Progenitor cell of endocrine pancreas (in vitro differentiated cells): ENCODE measurements around the gene CDK14. TPM values are rescaled to one million over a fixed set of nuclear protein-coding genes. Genes with fewer than 3 reads are reported as not detected.

Source experiments
- DNase-seq: peaks from one replicate; pipeline ENCODE4 v3.0.0; 2021; ENCODE audit warnings: low spot score; ENCODE audit not compliant: unreplicated experiment
- H3K27ac Mint-ChIP-seq: 2 replicates; pipeline ENCODE4 v1.8.0; 2021; ENCODE audit warnings: mild to moderate bottlenecking, moderate library complexity, mixed read lengths
- H3K27me3 Mint-ChIP-seq: 2 replicates; pipeline ENCODE4 v1.8.0; 2021; ENCODE audit warnings: mixed read lengths
- H3K36me3 Mint-ChIP-seq: 2 replicates; pipeline ENCODE4 v1.8.0; 2022; ENCODE audit warnings: mixed read lengths; ENCODE audit not compliant: insufficient read depth
- H3K4me1 Mint-ChIP-seq: 2 replicates; pipeline ENCODE4 v1.8.0; 2021; ENCODE audit warnings: low read depth, mixed read lengths
- H3K4me3 Mint-ChIP-seq: 2 replicates; pipeline ENCODE4 v1.8.0; 2021; ENCODE audit warnings: low read depth, mild to moderate bottlenecking, moderate library complexity, mixed read lengths
- H3K9me3 Mint-ChIP-seq: 2 replicates; pipeline ENCODE4 v1.8.0; 2021; ENCODE audit warnings: low read depth, mixed read lengths
- total RNA-seq: library from RNA; stranded (reverse); gene quantifications from 2 replicates; pipeline ENCODE4 v1.2.1, GENCODE V29; 2021
- TF ChIP-seq, protein P1 (sequence below): fragments of 200-600 bp; sonication (generic); IDR thresholded peaks from one replicate; pipeline ENCODE4 v1.5.0; 2021; ENCODE audit warnings: antibody characterized with exemption, mild to moderate bottlenecking; ENCODE audit not compliant: unreplicated experiment

CDK14 gene
- total RNA-seq, 1 donor from 2014 or later: 117 TPM

DNA sequence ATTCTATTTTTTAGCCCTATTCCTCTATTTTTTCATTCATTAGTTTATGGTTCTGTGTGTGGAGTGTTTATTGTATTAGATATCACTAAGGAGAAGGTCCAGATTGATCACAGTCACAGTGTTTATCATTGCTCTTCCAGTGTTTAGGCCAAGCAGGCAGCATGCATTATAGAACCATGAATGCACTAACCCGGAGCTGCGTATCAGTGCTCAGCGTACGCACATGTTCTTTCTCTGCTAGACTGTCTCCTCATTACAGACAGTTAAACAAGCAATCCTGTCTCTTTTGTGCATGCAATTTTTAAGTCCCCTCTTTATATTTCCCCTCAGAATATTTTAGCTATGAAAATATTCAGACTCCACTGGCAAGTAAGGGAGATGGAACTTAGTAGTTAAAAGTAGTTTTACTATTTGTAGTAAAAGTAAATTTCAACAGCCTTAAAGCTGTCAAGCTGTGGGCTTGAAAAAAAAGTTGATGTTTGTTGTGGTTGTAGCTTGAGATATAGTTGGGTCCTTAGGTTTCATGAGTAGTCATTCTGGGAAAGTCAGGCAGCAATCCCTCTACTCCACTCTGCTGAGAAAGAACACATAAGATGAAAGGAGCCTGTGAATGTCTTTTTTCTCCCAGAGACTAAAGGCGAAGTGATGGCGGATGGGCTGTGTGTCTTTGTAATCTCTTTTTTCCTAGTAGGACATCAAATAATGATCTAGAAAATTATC, 260.4 kb downstream of the CDK14 start:
- DNase-seq: no peak
- TF ChIP-seq, protein P1, sequence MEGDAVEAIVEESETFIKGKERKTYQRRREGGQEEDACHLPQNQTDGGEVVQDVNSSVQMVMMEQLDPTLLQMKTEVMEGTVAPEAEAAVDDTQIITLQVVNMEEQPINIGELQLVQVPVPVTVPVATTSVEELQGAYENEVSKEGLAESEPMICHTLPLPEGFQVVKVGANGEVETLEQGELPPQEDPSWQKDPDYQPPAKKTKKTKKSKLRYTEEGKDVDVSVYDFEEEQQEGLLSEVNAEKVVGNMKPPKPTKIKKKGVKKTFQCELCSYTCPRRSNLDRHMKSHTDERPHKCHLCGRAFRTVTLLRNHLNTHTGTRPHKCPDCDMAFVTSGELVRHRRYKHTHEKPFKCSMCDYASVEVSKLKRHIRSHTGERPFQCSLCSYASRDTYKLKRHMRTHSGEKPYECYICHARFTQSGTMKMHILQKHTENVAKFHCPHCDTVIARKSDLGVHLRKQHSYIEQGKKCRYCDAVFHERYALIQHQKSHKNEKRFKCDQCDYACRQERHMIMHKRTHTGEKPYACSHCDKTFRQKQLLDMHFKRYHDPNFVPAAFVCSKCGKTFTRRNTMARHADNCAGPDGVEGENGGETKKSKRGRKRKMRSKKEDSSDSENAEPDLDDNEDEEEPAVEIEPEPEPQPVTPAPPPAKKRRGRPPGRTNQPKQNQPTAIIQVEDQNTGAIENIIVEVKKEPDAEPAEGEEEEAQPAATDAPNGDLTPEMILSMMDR: no peak
- Mint-ChIP-seq H3K27ac (no peak overlapping the region), H3K4me1 (peaks cover 14% of the 10 kb centered on the region), H3K4me3 (no peak overlapping the region), H3K27me3 (no peaks in the 10 kb centered on the region), H3K36me3 (no peaks in the 10 kb centered on the region), H3K9me3 (no peaks in the 10 kb centered on the region)

DNA sequence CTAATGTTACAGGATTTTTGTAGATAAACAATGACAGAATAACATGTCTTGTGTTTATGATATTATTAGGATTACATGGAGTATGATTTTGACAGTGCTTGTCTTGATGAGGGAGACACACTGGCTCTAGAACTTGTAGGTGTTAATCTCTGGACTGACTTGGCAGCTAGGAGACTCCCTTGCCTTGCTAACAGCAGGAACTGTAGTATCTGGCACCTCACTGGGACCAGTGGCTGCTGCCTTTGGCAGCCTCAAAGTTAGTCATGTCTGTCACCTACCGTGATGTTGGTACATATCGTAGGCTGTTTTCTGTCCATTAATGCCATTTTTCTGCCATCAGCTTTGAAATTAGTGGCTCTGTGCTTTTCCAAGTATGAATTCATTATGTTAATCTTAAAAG, 261.5 kb downstream of the CDK14 start:
- no peaks in the 10 kb centered on the region for H3K27me3 Mint-ChIP-seq
- H3K36me3 Mint-ChIP-seq: peaks cover 1% of the 10 kb centered on the region
- no peak overlapping the region for H3K27ac Mint-ChIP-seq
- no peaks in the 10 kb centered on the region for H3K9me3 Mint-ChIP-seq
- peaks cover 15% of the 10 kb centered on the region for H3K4me1 Mint-ChIP-seq
- TF ChIP-seq, protein P1: no peak
- H3K4me3 Mint-ChIP-seq: no peak overlapping the region
- DNase-seq: no peak

DNA sequence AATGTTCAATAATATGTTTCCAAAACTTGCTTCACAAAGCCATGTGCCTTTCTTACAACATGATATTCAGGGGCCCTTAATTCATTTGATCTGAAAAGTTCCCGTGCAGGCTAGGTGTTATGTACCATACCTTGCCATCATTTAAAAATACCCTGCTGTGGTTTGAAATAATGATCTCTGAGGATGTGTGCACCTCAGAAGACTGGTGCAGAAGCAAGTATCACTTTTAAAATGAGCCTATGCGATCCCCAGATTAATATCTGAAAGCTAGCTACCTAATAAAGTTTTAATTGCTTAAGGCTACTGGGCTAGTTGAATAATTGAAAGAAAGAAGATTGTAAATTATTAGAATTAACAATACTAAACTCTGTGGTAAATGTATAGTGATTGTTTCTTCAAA, 262.4 kb downstream of the CDK14 start:
- no peak for DNase-seq
- no peaks in the 10 kb centered on the region for H3K9me3 Mint-ChIP-seq
- H3K27ac Mint-ChIP-seq: no peak overlapping the region
- no peak overlapping the region for H3K4me3 Mint-ChIP-seq
- H3K27me3 Mint-ChIP-seq: no peaks in the 10 kb centered on the region
- TF ChIP-seq, protein P1: no peak
- H3K4me1 Mint-ChIP-seq: peaks cover 11% of the 10 kb centered on the region
- H3K36me3 Mint-ChIP-seq: peaks cover 1% of the 10 kb centered on the region

DNA sequence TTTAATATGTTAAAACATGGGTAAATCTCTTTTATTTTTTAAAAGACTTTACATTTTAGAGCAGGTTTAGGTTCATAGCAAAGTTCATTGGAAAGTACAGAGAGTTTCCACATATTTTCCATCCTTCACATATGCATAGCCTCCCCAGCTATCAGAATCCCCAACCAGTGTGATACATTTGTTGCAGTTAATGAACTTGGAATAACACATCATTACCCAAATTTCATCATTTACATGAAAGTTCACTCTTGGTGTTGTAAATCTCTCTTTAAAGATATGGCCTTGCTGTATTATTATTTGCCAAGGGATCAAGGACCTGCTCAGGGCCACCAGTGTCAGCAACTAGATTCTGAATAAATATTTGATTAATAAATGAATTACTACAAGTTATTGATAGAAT, 263.4 kb downstream of the CDK14 start:
- Mint-ChIP-seq H3K9me3 (no peaks in the 10 kb centered on the region), H3K36me3 (peaks cover 1% of the 10 kb centered on the region), H3K4me3 (no peak overlapping the region), H3K4me1 (peaks cover 11% of the 10 kb centered on the region), H3K27ac (no peak overlapping the region), H3K27me3 (no peaks in the 10 kb centered on the region)
- TF ChIP-seq, protein P1: no peak
- no peak for DNase-seq

DNA sequence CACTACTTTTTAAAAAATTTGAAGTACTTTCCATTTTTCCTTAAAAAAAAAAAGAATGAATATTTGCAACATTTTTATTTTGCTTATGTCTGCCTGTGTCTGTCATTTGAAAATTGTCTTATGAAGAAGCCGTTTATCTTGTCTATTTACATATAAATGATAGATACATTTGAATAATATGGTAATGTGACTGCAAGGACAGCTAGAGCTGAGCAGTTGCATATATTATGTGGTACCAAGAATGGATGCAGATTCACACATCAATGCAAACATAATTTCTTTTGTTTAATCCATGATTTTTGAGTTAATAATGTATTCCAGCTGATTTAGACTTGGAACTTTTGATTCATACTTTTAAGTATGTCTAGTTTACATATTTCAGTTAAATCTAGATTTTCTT, 268.0 kb downstream of the CDK14 start:
- Mint-ChIP-seq H3K9me3 (no peaks in the 10 kb centered on the region), H3K36me3 (peaks cover 3% of the 10 kb centered on the region), H3K4me3 (no peak overlapping the region), H3K27ac (no peak overlapping the region), H3K4me1 (peaks cover 6% of the 10 kb centered on the region), H3K27me3 (no peaks in the 10 kb centered on the region)
- TF ChIP-seq, protein P1: no peak
- no peak for DNase-seq
